HepG2 (cell line): ENCODE results near the gene ALOX5. TPM values are rescaled to one million over a fixed set of nuclear protein-coding genes. Genes with fewer than 3 reads are reported as not detected.

Experiments used
- ATAC-seq: fragments of 200-7000 bp; cut with Tn5 transposase; 3 replicates; pipeline ENCODE4 v1.9.1; 2020; ENCODE audit warnings: mild to moderate bottlenecking, moderate library complexity
- BruUV-seq: library from RNA; stranded (reverse); fragments of 400-500 nt; replicated peaks from 2 replicates; lab custom pipeline; 2021; lab: Mats Ljungman, UMichigan
- CTCF ChIA-PET: fragments of 300-600 bp; formaldehyde crosslinking; extraction: SDS; loops from one replicate; lab custom pipeline; 2021; ENCODE audit warnings: low total read pairs, inconsistent platforms, low intra/inter-chr PET ratio; lab: Yijun Ruan, JAX
- POLR2A ChIA-PET: fragments of 350-600 bp; sonication (Branson Sonifier 250); formaldehyde crosslinking; loops from one replicate; lab custom pipeline; 2020; ENCODE audit warnings: antibody characterized with exemption, inconsistent platforms; lab: Yijun Ruan, JAX
- DNase-seq: peaks from one replicate; pipeline ENCODE4 v3.0.0-alpha.2; 2015; ENCODE audit warnings: low spot score
- FAIRE-seq: peaks from 3 replicates; lab custom pipeline; 2011; peaks lifted over from hg19 to GRCh38; lab: Jason Lieb, UNC
- H2AFZ ChIP-seq: one replicate; pipeline ENCODE4 v1.6.1; 2011; ENCODE audit warnings: low read length, inconsistent platforms
- H3K27ac ChIP-seq: fragments of 300-600 bp; 3 replicates; pipeline ENCODE4 v1.8.0; 2011; ENCODE audit warnings: mixed run types, mild to moderate bottlenecking, mixed read lengths, low read length, inconsistent platforms; ENCODE audit not compliant: insufficient read depth; ENCODE audit errors: extremely low read length
- H3K27me3 ChIP-seq, 2 experiments: fragments of 200-600 bp in 1 of 2; 2 replicates in 1 of 2; 3 replicates in 1 of 2; pipeline versions ENCODE4 v1.6.0 to v1.8.0; 2011; ENCODE audit warnings: low read length in 2 of 2, mild to moderate bottlenecking in 2 of 2, moderate library complexity in 2 of 2, inconsistent platforms in 1 of 2; ENCODE audit not compliant: insufficient read depth in 2 of 2, control insufficient read depth in 1 of 2
- H3K36me3 ChIP-seq, 2 experiments: fragments of 200-600 bp in 1 of 2; replicated peaks in 1 of 2; 2 replicates in 1 of 2; 3 replicates in 1 of 2; pipeline versions ENCODE4 v1.5.1 to v1.8.0; 2011; ENCODE audit warnings: low read length in 2 of 2, inconsistent platforms in 1 of 2; ENCODE audit not compliant: insufficient read depth in 2 of 2, control insufficient read depth in 1 of 2
- H3K4me1 ChIP-seq: 2 replicates; pipeline ENCODE4 v1.5.1; 2012; ENCODE audit warnings: low read length, inconsistent platforms; ENCODE audit not compliant: insufficient read depth
- H3K4me2 ChIP-seq: 2 replicates; pipeline ENCODE4 v1.6.0; 2011; ENCODE audit warnings: low read depth, low read length, inconsistent platforms
- H3K4me3 ChIP-seq, 3 experiments: fragments of 200-600 bp in 1 of 3; sonication (generic), shearing (Covaris generic) in 1 of 3; replicated peaks in 1 of 3; 2 replicates each; pipeline ENCODE4 v1.5.1; 2011 to 2016; ENCODE audit warnings: low read length in 3 of 3, inconsistent platforms in 2 of 3, low read depth in 2 of 3, mild to moderate bottlenecking in 2 of 3, control low read depth in 1 of 3, mixed read lengths in 1 of 3; ENCODE audit not compliant: insufficient read depth in 1 of 3
- H3K79me2 ChIP-seq: one replicate; pipeline ENCODE4 v1.6.1; 2011; ENCODE audit warnings: low read length, inconsistent platforms; ENCODE audit not compliant: insufficient read depth
- H3K9ac ChIP-seq: 2 replicates; pipeline ENCODE4 v1.6.0; 2011; ENCODE audit warnings: mild to moderate bottlenecking, low read depth, low read length, inconsistent platforms; ENCODE audit not compliant: insufficient read depth
- H3K9me3 ChIP-seq: 2 replicates; pipeline ENCODE4 v1.5.1; 2012; ENCODE audit warnings: mild to moderate bottlenecking, low read length
- H4K20me1 ChIP-seq: 2 replicates; pipeline ENCODE4 v1.6.0; 2011; ENCODE audit warnings: inconsistent platforms, mild to moderate bottlenecking, low read length, moderate library complexity; ENCODE audit not compliant: insufficient read depth
- ESRRA ChIP-seq: sonication (generic); formaldehyde crosslinking; IDR thresholded peaks from 2 replicates; pipeline ENCODE4 v1.5.1; 2020; ENCODE audit warnings: mild to moderate bottlenecking, low read depth, missing genetic modification reagents
- JUN ChIP-seq: sonication (generic); formaldehyde crosslinking; IDR thresholded peaks from 2 replicates; pipeline ENCODE4 v1.4.0; 2020; ENCODE audit warnings: mild to moderate bottlenecking, missing genetic modification reagents
- KAT2B ChIP-seq: fragments of 150-350 bp; IDR thresholded peaks from 2 replicates; pipeline ENCODE4 v1.6.1; 2014; ENCODE audit warnings: low read depth, low read length, borderline replicate concordance
- KLF12 ChIP-seq: sonication (generic); formaldehyde crosslinking; IDR thresholded peaks from 2 replicates; pipeline ENCODE4 v1.4.0; 2020; ENCODE audit warnings: missing genetic modification reagents, borderline replicate concordance
- RBAK ChIP-seq: sonication (generic); formaldehyde crosslinking; IDR thresholded peaks from 2 replicates; pipeline ENCODE4 v1.5.1; 2020; ENCODE audit warnings: mild to moderate bottlenecking, missing genetic modification reagents
- SMAD1 ChIP-seq: sonication (generic); formaldehyde crosslinking; IDR thresholded peaks from 2 replicates; pipeline ENCODE4 v1.4.0; 2020; ENCODE audit warnings: missing genetic modification reagents, low read depth, mild to moderate bottlenecking, borderline replicate concordance
- SNRNP70 ChIP-seq: fragments of 200-400 bp; formaldehyde crosslinking; IDR thresholded peaks from 2 replicates; pipeline ENCODE4 v1.6.1; 2017; ENCODE audit warnings: mild to moderate bottlenecking, low read depth, low read length, moderate library complexity
- TBX2 ChIP-seq: sonication (generic); formaldehyde crosslinking; IDR thresholded peaks from 2 replicates; pipeline ENCODE4 v1.5.0; 2020; ENCODE audit warnings: missing genetic modification reagents, mild to moderate bottlenecking, borderline replicate concordance
- THAP8 ChIP-seq: sonication (generic); formaldehyde crosslinking; IDR thresholded peaks from 2 replicates; pipeline ENCODE4 v1.5.1; 2020; ENCODE audit warnings: missing genetic modification reagents, mild to moderate bottlenecking, borderline replicate concordance
- ZFP1 ChIP-seq: IDR thresholded peaks from 2 replicates; pipeline ENCODE4 v1.6.1; 2016
- ZNF101 ChIP-seq: sonication (generic); formaldehyde crosslinking; IDR thresholded peaks from 2 replicates; pipeline ENCODE4 v1.4.0; 2020; ENCODE audit warnings: mild to moderate bottlenecking, low read depth, missing genetic modification reagents, borderline replicate concordance
- ZNF234 ChIP-seq: sonication (generic); formaldehyde crosslinking; conservative IDR thresholded peaks from 2 replicates; pipeline ENCODE4 v1.5.1; 2020; ENCODE audit warnings: mild to moderate bottlenecking, missing genetic modification reagents
- ZNF333 ChIP-seq: sonication (generic); formaldehyde crosslinking; IDR thresholded peaks from 2 replicates; pipeline ENCODE4 v1.4.0; 2020; ENCODE audit warnings: mild to moderate bottlenecking, missing genetic modification reagents, borderline replicate concordance
- ZNF34 ChIP-seq: sonication (generic); formaldehyde crosslinking; IDR thresholded peaks from 2 replicates; pipeline ENCODE4 v1.4.0; 2020; ENCODE audit warnings: mild to moderate bottlenecking, missing genetic modification reagents, borderline replicate concordance
- ZNF350 ChIP-seq: sonication (generic); formaldehyde crosslinking; IDR thresholded peaks from 2 replicates; pipeline ENCODE4 v1.4.0; 2020; ENCODE audit warnings: mild to moderate bottlenecking, low read depth, missing genetic modification reagents, borderline replicate concordance
- ZNF562 ChIP-seq: sonication (generic); formaldehyde crosslinking; IDR thresholded peaks from 2 replicates; pipeline ENCODE4 v1.8.0; 2022; ENCODE audit warnings: missing genetic modification reagents, borderline replicate concordance
- WGBS: methylation state at CpG from one replicate; pipeline ENCODE4 v1.1.6; 2017; ENCODE audit warnings: low lambda C conversion rate; 5-methylcytosine and 5-hydroxymethylcytosine counted together
- in situ Hi-C: cut with HindIII; loops from 2 replicates; pipeline ENCODE4 v1.10.0; 2017; ENCODE audit warnings: low pct_unique_long_range_greater_than_20kb; ENCODE audit not compliant: extremely low pct_ligation_motif_present
- intact Hi-C: fragments of 100-400 bp; cut with micrococcal nuclease; formaldehyde crosslinking; loops from one replicate; pipeline ENCODE4 v1.10.0; 2022; ENCODE audit not compliant: unreplicated experiment
- polyA plus RNA-seq, 8 experiments: library from polyadenylated mRNA; depleted of rRNA in 3 of 8; stranded (reverse) in 7 of 8; unstranded in 1 of 8; fragments of >200 nt; fragmentation: Illumina TruSeq in 4 of 8; extraction: Trizol in 4 of 8; gene quantifications; 2 replicates each; pipeline versions ENCODE4 v1.2.1 to v1.2.3, GENCODE V29; 2011 to 2016; ENCODE audit warnings: low read depth in 4 of 8, missing spikeins in 1 of 8, mixed read lengths in 1 of 8; ENCODE audit not compliant: insufficient read depth in 1 of 8
- total RNA-seq, 5 experiments: library from RNA; depleted of rRNA; stranded (reverse); fragments of >200 nt; fragmentation: Illumina TruSeq; extraction: Trizol; gene quantifications; 2 replicates each; pipeline ENCODE4 v1.2.3, GENCODE V29; 2016; ENCODE audit warnings: low read depth in 1 of 5

ALOX5 gene
- total and polyA plus RNA-seq, 2 of the 13 experiments (the other 11 are each of a cell fraction or from before 2014, with no cell fraction given), result 0.04 TPM; not detected in 1

DNA sequence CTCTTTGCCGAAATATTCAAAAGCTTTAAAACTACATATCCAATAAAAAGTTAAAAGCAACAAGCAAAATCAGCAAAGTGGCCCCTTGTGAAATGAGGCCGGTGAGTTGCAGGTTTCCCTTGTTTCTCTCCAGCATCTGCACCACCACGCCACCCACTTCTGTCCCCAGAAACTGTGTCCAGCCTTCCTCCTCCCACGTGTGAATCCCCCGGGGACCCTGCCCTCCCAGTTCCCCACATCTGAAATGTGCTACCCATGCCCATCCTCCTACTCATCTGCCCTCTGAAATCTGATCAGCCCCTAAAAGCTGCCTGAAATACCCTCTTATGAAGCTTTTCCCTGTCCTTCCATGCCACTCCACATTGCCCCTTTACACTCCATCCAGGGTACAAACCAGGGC, 3.8 kb downstream of the ALOX5 start:
- no peak for ATAC-seq
- no peaks in the 10 kb centered on the region for H3K9me3 ChIP-seq
- BruUV-seq, result no TSS peak
- no peaks in the 10 kb centered on the region for H4K20me1 ChIP-seq
- H3K27ac ChIP-seq, result no peak overlapping the region
- WGBS, result 32% methylated on average over 5 of the region's 5 CpGs
- peaks cover 10% of the 10 kb centered on the region for H3K4me1 ChIP-seq
- in situ Hi-C loops (no loop called here), intact Hi-C loops (no loop called here)
- DNase-seq, result no peak
- POLR2A ChIA-PET, result no interaction called here
- peaks cover 5 to 51% of the 10 kb centered on the region in 2 experiments for H3K27me3 ChIP-seq
- FAIRE-seq, result no peak
- no peak overlapping the region for H3K4me2 ChIP-seq
- CTCF ChIA-PET, result no interaction called here
- H3K36me3 ChIP-seq, result no peaks in the 10 kb centered on the region
- H2AFZ ChIP-seq, result no peak overlapping the region
- no peaks in the 10 kb centered on the region for H3K79me2 ChIP-seq
- TF ChIP-seq ZNF562 (CRISPR knock-in tag) (no peak), KLF12 (CRISPR knock-in tag) (no peak), KAT2B (no peak), RBAK (CRISPR knock-in tag) (no peak), ZNF350 (CRISPR knock-in tag) (no peak), THAP8 (no peak), SNRNP70 (no peak), ESRRA (CRISPR knock-in tag) (no peak), ZNF101 (CRISPR knock-in tag) (no peak), ZNF234 (CRISPR knock-in tag) (no peak), SMAD1 (CRISPR knock-in tag) (no peak), ZNF333 (CRISPR knock-in tag) (no peak), ZNF34 (no peak), JUN (CRISPR knock-in tag) (no peak), TBX2 (CRISPR knock-in tag) (no peak), ZFP1 (CRISPR knock-in tag) (no peak)
- H3K9ac ChIP-seq, result no peak overlapping the region
- no peak overlapping the region for H3K4me3 ChIP-seq
